ENCODE data around the gene ARHGAP26. TPM values are rescaled to one million over a fixed set of nuclear protein-coding genes. Genes with fewer than 3 reads are reported as not detected.

ARHGAP26 gene
- total and polyA plus RNA-seq, 2 donors (not counting 3 experiments of a cell fraction or from before 2014, with no cell fraction given) = 3.1 to 16.2 TPM

DNA sequence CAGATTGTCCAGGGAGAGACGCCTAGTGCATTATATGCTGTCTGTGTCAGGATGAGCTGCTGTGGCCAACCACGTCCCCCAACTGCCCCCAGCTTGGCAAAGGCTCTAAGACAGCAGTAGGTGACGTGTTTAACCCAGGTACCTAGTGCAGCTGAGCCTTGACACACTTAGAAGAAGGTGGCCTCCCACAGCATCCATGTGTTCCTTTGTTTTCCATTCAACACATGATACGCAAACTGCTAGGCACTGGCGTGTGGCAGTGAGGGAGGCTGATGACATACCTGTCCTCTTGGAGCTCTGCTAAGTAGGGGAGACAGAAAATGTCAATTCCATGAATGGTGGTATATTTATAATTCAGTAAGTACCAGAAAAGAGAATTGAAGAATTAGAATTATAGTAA, 341.6 kb downstream of the ARHGAP26 start:
- Histone ChIP-seq H4K20me1 (replicated peaks; ENCODE audit: control insufficient read depth, extremely low read depth, insufficient read depth, low read length) (no peaks in the 10 kb centered on the region), H3K4me2 (ENCODE audit: insufficient read depth, low read length) (no peak overlapping the region), H3K4me1 (ENCODE audit: control insufficient read depth, extremely low read depth, insufficient read depth, low read length) (no peaks in the 10 kb centered on the region), H3K9ac (replicated peaks; ENCODE audit: extremely low read depth, insufficient read depth, low read length) (no peak overlapping the region), H3K27me3 (ENCODE audit: control insufficient read depth in 2 of 2, insufficient read depth in 2 of 2, low read length in 2 of 2) (no peaks in the 10 kb centered on the region), H2AFZ (ENCODE audit: low read depth, low read length) (no peak overlapping the region), H3K9me1 (replicated peaks; ENCODE audit: control insufficient read depth, extremely low read depth, insufficient read depth, low read length) (no peaks in the 10 kb centered on the region), H3K36me3 (ENCODE audit: control insufficient read depth in 2 of 2, extremely low read depth in 1 of 2, insufficient read depth in 2 of 2, low read length in 2 of 2) (no peaks in the 10 kb centered on the region), H3K79me2 (ENCODE audit: control insufficient read depth, insufficient read depth, low read length) (no peaks in the 10 kb centered on the region), H3K9me3 (replicated peaks; ENCODE audit: control insufficient read depth, insufficient read depth, low read length) (no peaks in the 10 kb centered on the region), H3K4me3 (replicated peaks in 1 of 3; ENCODE audit: insufficient read depth in 1 of 3, low read depth in 1 of 3, low read length in 3 of 3) (no peak overlapping the region), H3K27ac (ENCODE audit: insufficient read depth, low read depth, low read length) (no peak overlapping the region)
- intact Hi-C loops (cut with micrococcal nuclease) = no loop called here
- FAIRE-seq = no peak
- ChIA-PET CTCF (interaction anchor here (1.0 to 1.6 kb wide), 3 partner anchors 11 to 51 kb away, joined by 3 read pairs; no protein-coding TSS in a partner anchor), POLR2A (no interaction called here)
- TF ChIP-seq FOS (IDR thresholded peaks at IDR 0.05; ENCODE audit: borderline replicate concordance, insufficient read depth, low read length) (no peak), MYC (IDR thresholded peaks at IDR 0.05; ENCODE audit: low read depth, low read length) (no peak), POLR2A (IDR thresholded peaks at IDR 0.05; ENCODE audit: low read depth, low read length) (no peak), GATA2 (IDR thresholded peaks at IDR 0.05; ENCODE audit: insufficient read depth, insufficient read length, low read depth, low read length) (no peak), EZH2 (IDR thresholded peaks at IDR 0.05; ENCODE audit: borderline replicate concordance, low read depth, low read length, severe bottlenecking) (no peak), JUN (IDR thresholded peaks at IDR 0.05; ENCODE audit: borderline replicate concordance, insufficient read depth, insufficient read length, low read depth) (no peak), POLR2AphosphoS5 (IDR thresholded peaks at IDR 0.05; ENCODE audit: insufficient read depth, low read depth, low read length) (no peak)
- TF ChIP-seq, protein P1, sequence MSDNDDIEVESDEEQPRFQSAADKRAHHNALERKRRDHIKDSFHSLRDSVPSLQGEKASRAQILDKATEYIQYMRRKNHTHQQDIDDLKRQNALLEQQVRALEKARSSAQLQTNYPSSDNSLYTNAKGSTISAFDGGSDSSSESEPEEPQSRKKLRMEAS (IDR thresholded peaks at IDR 0.05; ENCODE audit: insufficient read depth, insufficient read length) = no peak
- TF ChIP-seq, protein P2, sequence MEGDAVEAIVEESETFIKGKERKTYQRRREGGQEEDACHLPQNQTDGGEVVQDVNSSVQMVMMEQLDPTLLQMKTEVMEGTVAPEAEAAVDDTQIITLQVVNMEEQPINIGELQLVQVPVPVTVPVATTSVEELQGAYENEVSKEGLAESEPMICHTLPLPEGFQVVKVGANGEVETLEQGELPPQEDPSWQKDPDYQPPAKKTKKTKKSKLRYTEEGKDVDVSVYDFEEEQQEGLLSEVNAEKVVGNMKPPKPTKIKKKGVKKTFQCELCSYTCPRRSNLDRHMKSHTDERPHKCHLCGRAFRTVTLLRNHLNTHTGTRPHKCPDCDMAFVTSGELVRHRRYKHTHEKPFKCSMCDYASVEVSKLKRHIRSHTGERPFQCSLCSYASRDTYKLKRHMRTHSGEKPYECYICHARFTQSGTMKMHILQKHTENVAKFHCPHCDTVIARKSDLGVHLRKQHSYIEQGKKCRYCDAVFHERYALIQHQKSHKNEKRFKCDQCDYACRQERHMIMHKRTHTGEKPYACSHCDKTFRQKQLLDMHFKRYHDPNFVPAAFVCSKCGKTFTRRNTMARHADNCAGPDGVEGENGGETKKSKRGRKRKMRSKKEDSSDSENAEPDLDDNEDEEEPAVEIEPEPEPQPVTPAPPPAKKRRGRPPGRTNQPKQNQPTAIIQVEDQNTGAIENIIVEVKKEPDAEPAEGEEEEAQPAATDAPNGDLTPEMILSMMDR (IDR thresholded peaks at IDR 0.05; ENCODE audit: extremely low read depth in 1 of 2, insufficient read depth in 1 of 2, low read depth in 1 of 2, low read length in 2 of 2) = no peak
- no peak for DNase-seq (ENCODE audit: low read depth, low spot score)
- BruUV-seq (replicated peaks) = no TSS peak
- dilution Hi-C loops (cut with MboI; ENCODE audit: extremely low pct_ligation_motif_present, low sequenced_read_pairs) = no loop called here
